GM23338 (cell line): ENCODE data around the gene AQP1. TPM values are rescaled to one million over a fixed set of nuclear protein-coding genes. Genes with fewer than 3 reads are reported as not detected.

Experiments used
- ATAC-seq: fragments of 200-7000 bp; cut with Tn5 transposase; 3 replicates; pipeline ENCODE4 v1.9.1; 2020
- DNase-seq: peaks from one replicate; pipeline ENCODE4 v3.0.0-alpha.2; 2015; ENCODE audit warnings: low spot score
- H2AFZ ChIP-seq: fragments of 200-600 bp; sonication (generic); 2 replicates; pipeline ENCODE4 v1.8.0; 2016; ENCODE audit warnings: antibody characterized with exemption, mild to moderate bottlenecking, moderate library complexity
- H3F3A ChIP-seq: fragments of 200-600 bp; sonication (generic); replicated peaks from 2 replicates; pipeline ENCODE4 v1.8.0; 2017; ENCODE audit warnings: antibody characterized with exemption, mixed run types, low read depth
- H3K27ac ChIP-seq: fragments of 200-600 bp; sonication (generic); 2 replicates; pipeline ENCODE4 v1.6.1; 2016; ENCODE audit warnings: low read depth
- H3K27me3 ChIP-seq: fragments of 200-600 bp; sonication (generic); 2 replicates; pipeline ENCODE4 v1.8.0; 2016; ENCODE audit warnings: mild to moderate bottlenecking, mixed run types, moderate library complexity; ENCODE audit not compliant: insufficient read depth
- H3K36me3 ChIP-seq: fragments of 200-600 bp; sonication (generic); 2 replicates; pipeline ENCODE4 v1.8.0; 2016; ENCODE audit warnings: mild to moderate bottlenecking; ENCODE audit not compliant: insufficient read depth
- H3K4me1 ChIP-seq: fragments of 200-600 bp; sonication (generic); 2 replicates; pipeline ENCODE4 v1.8.0; 2016; ENCODE audit warnings: mild to moderate bottlenecking, moderate library complexity; ENCODE audit not compliant: insufficient read depth
- H3K4me2 ChIP-seq: fragments of 200-600 bp; sonication (generic); 2 replicates; pipeline ENCODE4 v1.7.1; 2017; ENCODE audit warnings: mixed run types
- H3K4me3 ChIP-seq: fragments of 200-600 bp; sonication (generic); 2 replicates; pipeline ENCODE4 v1.6.1; 2016; ENCODE audit warnings: mixed run types
- H3K79me2 ChIP-seq: fragments of 200-600 bp; sonication (generic); replicated peaks from 2 replicates; pipeline ENCODE4 v1.8.0; 2017; ENCODE audit warnings: mild to moderate bottlenecking; ENCODE audit not compliant: insufficient read depth
- H3K9me2 ChIP-seq: fragments of 200-600 bp; sonication (generic); 2 replicates; pipeline ENCODE4 v1.8.0; 2017; ENCODE audit not compliant: insufficient read depth
- H4K20me1 ChIP-seq: fragments of 200-600 bp; sonication (generic); replicated peaks from 2 replicates; pipeline ENCODE4 v1.8.0; 2017; ENCODE audit warnings: mild to moderate bottlenecking; ENCODE audit not compliant: insufficient read depth
- H3K27ac Mint-ChIP-seq: 2 replicates; pipeline ENCODE4 v1.8.0; 2020; ENCODE audit warnings: inconsistent platforms, mild to moderate bottlenecking, moderate library complexity, mixed read lengths
- H3K27me3 Mint-ChIP-seq: 3 replicates; pipeline ENCODE4 v1.8.0; 2022; ENCODE audit warnings: low read depth, mild to moderate bottlenecking, moderate library complexity, mixed read lengths, inconsistent platforms; ENCODE audit not compliant: insufficient read depth, poor library complexity
- H3K36me3 Mint-ChIP-seq: 3 replicates; pipeline ENCODE4 v1.8.0; 2021; ENCODE audit warnings: low read depth, mild to moderate bottlenecking, inconsistent platforms, moderate library complexity, mixed read lengths
- H3K4me1 Mint-ChIP-seq: 3 replicates; pipeline ENCODE4 v1.8.0; 2020; ENCODE audit warnings: mild to moderate bottlenecking, inconsistent platforms, mixed read lengths
- H3K4me3 Mint-ChIP-seq: 3 replicates; pipeline ENCODE4 v1.8.0; 2021; ENCODE audit warnings: moderate library complexity, mild to moderate bottlenecking, inconsistent platforms, mixed read lengths
- H3K9me3 Mint-ChIP-seq: 3 replicates; pipeline ENCODE4 v1.8.0; 2020; ENCODE audit warnings: moderate library complexity, mild to moderate bottlenecking, inconsistent platforms, mixed read lengths
- CREB1 ChIP-seq: fragments of 250-450 bp; sonication (Bioruptor Pico); IDR thresholded peaks from 2 replicates; pipeline ENCODE4 v1.5.0; 2020; ENCODE audit warnings: low read depth, mild to moderate bottlenecking, moderate library complexity
- EZH2 ChIP-seq: fragments of 200-600 bp; sonication (generic); IDR thresholded peaks from one replicate; pipeline ENCODE4 v1.8.0; 2017; ENCODE audit warnings: antibody characterized with exemption, mild to moderate bottlenecking, low read depth; ENCODE audit not compliant: unreplicated experiment
- EZH2phosphoT487 ChIP-seq: fragments of 200-600 bp; sonication (generic); IDR thresholded peaks from one replicate; pipeline ENCODE4 v1.8.1; 2018; ENCODE audit warnings: antibody characterized with exemption; ENCODE audit not compliant: unreplicated experiment
- JUNB ChIP-seq: IDR thresholded peaks from one replicate; pipeline ENCODE4 v1.6.1; 2016; ENCODE audit warnings: antibody characterized with exemption; ENCODE audit not compliant: unreplicated experiment
- NANOG ChIP-seq: IDR thresholded peaks from 2 replicates; pipeline ENCODE4 v1.6.1; 2016; ENCODE audit warnings: antibody characterized with exemption, borderline replicate concordance
- POLR2AphosphoS5 ChIP-seq: IDR thresholded peaks from 2 replicates; pipeline ENCODE4 v1.6.1; 2016; ENCODE audit warnings: antibody characterized with exemption, low read depth
- STAT1 ChIP-seq: IDR thresholded peaks from one replicate; pipeline ENCODE4 v1.6.1; 2016; ENCODE audit warnings: antibody characterized with exemption; ENCODE audit not compliant: unreplicated experiment
- ZNF114 ChIP-seq: fragments of 250-450 bp; sonication (Bioruptor Pico); IDR thresholded peaks from 2 replicates; pipeline ENCODE4 v1.5.0; 2020; ENCODE audit warnings: mild to moderate bottlenecking, moderate library complexity
- ZNF331 ChIP-seq: fragments of 250-450 bp; sonication (Bioruptor Pico); IDR thresholded peaks from 2 replicates; pipeline ENCODE4 v1.5.0; 2020; ENCODE audit warnings: low read depth, mild to moderate bottlenecking, moderate library complexity
- polyA plus RNA-seq: library from polyadenylated mRNA; unstranded; fragments of >200 nt; fragmentation: Nextera tagmentation; extraction: Ambion mirVana; gene quantifications from 2 replicates; pipeline ENCODE4 v1.2.1, GENCODE V29; 2016
- total RNA-seq: library from RNA; depleted of rRNA; stranded (reverse); fragments of >200 nt; shearing (Covaris generic); gene quantifications from 2 replicates; pipeline ENCODE4 v1.2.3, GENCODE V29; 2014
- TF ChIP-seq, protein P1 (sequence below), 2 experiments: fragments of 200-600 bp in 1 of 2; sonication (generic) in 1 of 2; conservative IDR thresholded peaks; 2 replicates each; pipeline versions ENCODE4 v1.5.1 to v1.6.1; 2016 to 2017; ENCODE audit warnings: antibody characterized with exemption in 2 of 2, low read depth in 2 of 2, mild to moderate bottlenecking in 2 of 2, moderate library complexity in 1 of 2
- TF ChIP-seq, protein P2 (sequence below): IDR thresholded peaks from one replicate; pipeline ENCODE4 v1.6.1; 2018; ENCODE audit warnings: antibody characterized with exemption; ENCODE audit not compliant: unreplicated experiment
- TF ChIP-seq, protein P3 (sequence below): IDR thresholded peaks from 2 replicates; pipeline ENCODE4 v1.6.1; 2016; ENCODE audit warnings: antibody characterized with exemption

The AQP1 gene
- total and polyA plus RNA-seq, 2 experiments from 2014 or later, result 0.28 TPM; not detected in 1

DNA sequence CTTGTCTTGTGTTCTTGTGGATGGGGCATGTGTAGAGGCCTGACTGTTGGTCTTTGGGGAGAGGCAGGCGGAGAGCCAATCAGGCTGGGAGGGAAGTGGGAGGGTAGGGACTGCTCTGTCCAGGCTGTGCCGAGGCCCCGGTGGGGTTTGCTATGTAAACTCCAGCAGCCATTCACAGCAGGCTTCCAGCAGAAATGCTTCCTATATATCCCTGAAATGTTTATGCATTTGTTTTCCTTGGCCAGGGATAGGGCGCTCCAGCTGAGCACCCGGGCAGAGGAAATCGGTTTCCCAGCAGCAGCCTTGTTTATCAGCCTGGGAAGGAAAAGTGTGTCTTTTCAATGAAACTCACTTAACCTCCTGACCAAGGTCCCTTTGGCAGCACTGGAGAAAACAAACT is 18.3 kb upstream of the AQP1 start:
- no peaks in the 10 kb centered on the region for H3K9me2 ChIP-seq
- ATAC-seq (no peak), DNase-seq (no peak)
- no peak overlapping the region for H3K27ac ChIP-seq
- H3K36me3 ChIP-seq, result no peaks in the 10 kb centered on the region
- H3K9me3 Mint-ChIP-seq, result no peaks in the 10 kb centered on the region; the same call in 2 of the 3 replicates
- H3K4me2 ChIP-seq, result no peak overlapping the region
- no peak overlapping the region for H3K4me3 Mint-ChIP-seq
- H3K27ac Mint-ChIP-seq, result no peak overlapping the region
- no peak overlapping the region for H3K4me3 ChIP-seq
- no peaks in the 10 kb centered on the region for H4K20me1 ChIP-seq
- no peaks in the 10 kb centered on the region for H3K4me1 ChIP-seq
- H3K79me2 ChIP-seq, result no peaks in the 10 kb centered on the region
- TF ChIP-seq, protein P1, sequence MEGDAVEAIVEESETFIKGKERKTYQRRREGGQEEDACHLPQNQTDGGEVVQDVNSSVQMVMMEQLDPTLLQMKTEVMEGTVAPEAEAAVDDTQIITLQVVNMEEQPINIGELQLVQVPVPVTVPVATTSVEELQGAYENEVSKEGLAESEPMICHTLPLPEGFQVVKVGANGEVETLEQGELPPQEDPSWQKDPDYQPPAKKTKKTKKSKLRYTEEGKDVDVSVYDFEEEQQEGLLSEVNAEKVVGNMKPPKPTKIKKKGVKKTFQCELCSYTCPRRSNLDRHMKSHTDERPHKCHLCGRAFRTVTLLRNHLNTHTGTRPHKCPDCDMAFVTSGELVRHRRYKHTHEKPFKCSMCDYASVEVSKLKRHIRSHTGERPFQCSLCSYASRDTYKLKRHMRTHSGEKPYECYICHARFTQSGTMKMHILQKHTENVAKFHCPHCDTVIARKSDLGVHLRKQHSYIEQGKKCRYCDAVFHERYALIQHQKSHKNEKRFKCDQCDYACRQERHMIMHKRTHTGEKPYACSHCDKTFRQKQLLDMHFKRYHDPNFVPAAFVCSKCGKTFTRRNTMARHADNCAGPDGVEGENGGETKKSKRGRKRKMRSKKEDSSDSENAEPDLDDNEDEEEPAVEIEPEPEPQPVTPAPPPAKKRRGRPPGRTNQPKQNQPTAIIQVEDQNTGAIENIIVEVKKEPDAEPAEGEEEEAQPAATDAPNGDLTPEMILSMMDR (conservative IDR thresholded peaks at IDR 0.05; ENCODE audit: low read depth in 2 of 2), result no peak
- no peak for TF ChIP-seq NANOG
- TF ChIP-seq POLR2AphosphoS5, result no peak
- TF ChIP-seq JUNB, result no peak
- no peaks in the 10 kb centered on the region for H3K36me3 Mint-ChIP-seq
- H3K27me3 ChIP-seq, result no peaks in the 10 kb centered on the region
- no peak overlapping the region for H2AFZ ChIP-seq
- H3K4me1 Mint-ChIP-seq, result peaks cover 14% of the 10 kb centered on the region
- no peaks in the 10 kb centered on the region for H3F3A ChIP-seq
- H3K27me3 Mint-ChIP-seq, result no peaks in the 10 kb centered on the region

DNA sequence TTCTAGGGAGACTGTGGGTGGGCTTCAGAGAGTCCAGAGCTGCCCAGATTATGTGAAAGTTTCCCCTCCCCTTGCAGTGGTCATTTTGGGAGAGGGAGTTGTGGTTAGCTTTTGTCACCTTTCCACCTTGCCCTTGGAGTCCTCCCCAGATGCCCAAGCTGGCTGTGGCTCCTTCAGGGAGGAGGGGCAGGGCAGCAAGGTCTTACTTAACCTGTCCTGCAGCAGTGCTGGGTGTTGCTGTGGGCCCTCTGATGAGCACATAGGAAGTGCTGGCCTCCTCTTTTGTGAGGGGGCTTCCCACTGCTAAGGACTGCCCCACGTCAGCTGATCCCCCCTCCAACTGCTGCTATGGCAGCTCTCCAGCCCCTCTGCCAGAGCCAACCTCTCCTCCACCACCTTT is 17.6 kb upstream of the AQP1 start:
- no peaks in the 10 kb centered on the region for H3K79me2 ChIP-seq
- DNase-seq (no peak), ATAC-seq (no peak)
- no peaks in the 10 kb centered on the region for H3F3A ChIP-seq
- H3K4me3 ChIP-seq, result no peak overlapping the region
- H4K20me1 ChIP-seq, result no peaks in the 10 kb centered on the region
- no peak overlapping the region for H3K4me2 ChIP-seq
- Mint-ChIP-seq H3K27me3 (peaks cover 1% of the 10 kb centered on the region), H3K27ac (no peak overlapping the region), H3K4me1 (peaks cover 10% of the 10 kb centered on the region), H3K4me3 (no peak overlapping the region), H3K9me3 (no peaks in the 10 kb centered on the region; the same call in 2 of the 3 replicates), H3K36me3 (no peaks in the 10 kb centered on the region)
- H3K36me3 ChIP-seq, result no peaks in the 10 kb centered on the region
- no peak overlapping the region for H2AFZ ChIP-seq
- no peak overlapping the region for H3K27ac ChIP-seq
- H3K9me2 ChIP-seq, result no peaks in the 10 kb centered on the region
- H3K27me3 ChIP-seq, result no peaks in the 10 kb centered on the region
- no peaks in the 10 kb centered on the region for H3K4me1 ChIP-seq
- TF ChIP-seq ZNF114 (no peak), EZH2 (no peak), EZH2phosphoT487 (no peak), ZNF331 (no peak), STAT1 (no peak), JUNB (no peak), POLR2AphosphoS5 (no peak), NANOG (no peak), CREB1 (CRISPR knock-in tag) (no peak)
- TF ChIP-seq, protein P2, sequence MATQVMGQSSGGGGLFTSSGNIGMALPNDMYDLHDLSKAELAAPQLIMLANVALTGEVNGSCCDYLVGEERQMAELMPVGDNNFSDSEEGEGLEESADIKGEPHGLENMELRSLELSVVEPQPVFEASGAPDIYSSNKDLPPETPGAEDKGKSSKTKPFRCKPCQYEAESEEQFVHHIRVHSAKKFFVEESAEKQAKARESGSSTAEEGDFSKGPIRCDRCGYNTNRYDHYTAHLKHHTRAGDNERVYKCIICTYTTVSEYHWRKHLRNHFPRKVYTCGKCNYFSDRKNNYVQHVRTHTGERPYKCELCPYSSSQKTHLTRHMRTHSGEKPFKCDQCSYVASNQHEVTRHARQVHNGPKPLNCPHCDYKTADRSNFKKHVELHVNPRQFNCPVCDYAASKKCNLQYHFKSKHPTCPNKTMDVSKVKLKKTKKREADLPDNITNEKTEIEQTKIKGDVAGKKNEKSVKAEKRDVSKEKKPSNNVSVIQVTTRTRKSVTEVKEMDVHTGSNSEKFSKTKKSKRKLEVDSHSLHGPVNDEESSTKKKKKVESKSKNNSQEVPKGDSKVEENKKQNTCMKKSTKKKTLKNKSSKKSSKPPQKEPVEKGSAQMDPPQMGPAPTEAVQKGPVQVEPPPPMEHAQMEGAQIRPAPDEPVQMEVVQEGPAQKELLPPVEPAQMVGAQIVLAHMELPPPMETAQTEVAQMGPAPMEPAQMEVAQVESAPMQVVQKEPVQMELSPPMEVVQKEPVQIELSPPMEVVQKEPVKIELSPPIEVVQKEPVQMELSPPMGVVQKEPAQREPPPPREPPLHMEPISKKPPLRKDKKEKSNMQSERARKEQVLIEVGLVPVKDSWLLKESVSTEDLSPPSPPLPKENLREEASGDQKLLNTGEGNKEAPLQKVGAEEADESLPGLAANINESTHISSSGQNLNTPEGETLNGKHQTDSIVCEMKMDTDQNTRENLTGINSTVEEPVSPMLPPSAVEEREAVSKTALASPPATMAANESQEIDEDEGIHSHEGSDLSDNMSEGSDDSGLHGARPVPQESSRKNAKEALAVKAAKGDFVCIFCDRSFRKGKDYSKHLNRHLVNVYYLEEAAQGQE, result no peak
- TF ChIP-seq, protein P1 (conservative IDR thresholded peaks at IDR 0.05; ENCODE audit: low read depth in 2 of 2), result no peak
- TF ChIP-seq, protein P3, sequence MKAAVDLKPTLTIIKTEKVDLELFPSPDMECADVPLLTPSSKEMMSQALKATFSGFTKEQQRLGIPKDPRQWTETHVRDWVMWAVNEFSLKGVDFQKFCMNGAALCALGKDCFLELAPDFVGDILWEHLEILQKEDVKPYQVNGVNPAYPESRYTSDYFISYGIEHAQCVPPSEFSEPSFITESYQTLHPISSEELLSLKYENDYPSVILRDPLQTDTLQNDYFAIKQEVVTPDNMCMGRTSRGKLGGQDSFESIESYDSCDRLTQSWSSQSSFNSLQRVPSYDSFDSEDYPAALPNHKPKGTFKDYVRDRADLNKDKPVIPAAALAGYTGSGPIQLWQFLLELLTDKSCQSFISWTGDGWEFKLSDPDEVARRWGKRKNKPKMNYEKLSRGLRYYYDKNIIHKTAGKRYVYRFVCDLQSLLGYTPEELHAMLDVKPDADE, result no peak
